OCI-LY7 (cell line): ENCODE results near the gene ANKRD44. TPM values are rescaled to one million over a fixed set of nuclear protein-coding genes. Genes with fewer than 3 reads are reported as not detected.
A peak's percentile ranks its signal among the peaks of the same experiment; 100 is the strongest.

ENCODE experiments used
- BruUV-seq: library from RNA; stranded (reverse); fragments of 400-500 nt; replicated peaks from 2 replicates; lab custom pipeline; 2021; lab: Mats Ljungman, UMichigan
- CTCF ChIA-PET: fragments of 300-600 bp; sonication (Branson Sonifier 250); formaldehyde crosslinking; loops from one replicate; lab custom pipeline; 2022; ENCODE audit warnings: antibody characterized with exemption; ENCODE audit not compliant: unreplicated experiment; lab: Charles Lee
- POLR2A ChIA-PET: fragments of 300-600 bp; sonication (Branson Sonifier 250); formaldehyde crosslinking; loops from one replicate; lab custom pipeline; 2022; ENCODE audit warnings: antibody characterized with exemption; lab: Charles Lee
- DNase-seq: peaks from one replicate; pipeline ENCODE4 v3.0.0-alpha.2; 2015; ENCODE audit warnings: low spot score
- H2AFZ ChIP-seq: fragments of 200-600 bp; sonication (generic), shearing (Covaris generic); 2 replicates; pipeline ENCODE4 v1.6.1; 2014; ENCODE audit warnings: mild to moderate bottlenecking, antibody characterized with exemption, low read length, moderate library complexity
- H3K27ac ChIP-seq: fragments of 200-600 bp; sonication (generic); 2 replicates; pipeline ENCODE4 v1.5.1; 2014; ENCODE audit warnings: mixed run types, low read depth, mild to moderate bottlenecking, moderate library complexity, low read length, inconsistent platforms; ENCODE audit not compliant: poor library complexity, severe bottlenecking
- H3K36me3 ChIP-seq: fragments of 200-600 bp; sonication (generic); 2 replicates; pipeline ENCODE4 v1.6.1; 2014; ENCODE audit warnings: mild to moderate bottlenecking, antibody characterized with exemption, low read length, moderate library complexity, mixed read lengths; ENCODE audit not compliant: insufficient read depth
- H3K4me1 ChIP-seq: fragments of 200-600 bp; sonication (generic); 2 replicates; pipeline ENCODE4 v1.5.1; 2014; ENCODE audit warnings: mild to moderate bottlenecking, low read length; ENCODE audit not compliant: insufficient read depth, poor library complexity, severe bottlenecking
- H3K4me2 ChIP-seq: fragments of 200-600 bp; sonication (generic); 2 replicates; pipeline ENCODE4 v1.6.1; 2014; ENCODE audit warnings: mild to moderate bottlenecking, low read length
- H3K4me3 ChIP-seq: fragments of 200-600 bp; sonication (generic); 2 replicates; pipeline ENCODE4 v1.5.1; 2014; ENCODE audit warnings: mild to moderate bottlenecking, low read depth, low read length; ENCODE audit not compliant: poor library complexity, severe bottlenecking
- H3K79me2 ChIP-seq: fragments of 200-600 bp; sonication (generic); 2 replicates; pipeline ENCODE4 v1.6.1; 2016; ENCODE audit warnings: low read depth, mild to moderate bottlenecking, low read length, moderate library complexity, mixed read lengths; ENCODE audit not compliant: insufficient read depth
- H3K9me2 ChIP-seq: fragments of 200-600 bp; sonication (generic); 2 replicates; pipeline ENCODE4 v1.6.1; 2016; ENCODE audit warnings: mild to moderate bottlenecking, low read length, mixed read lengths; ENCODE audit not compliant: insufficient read depth
- H3K9me3 ChIP-seq: fragments of 200-600 bp; sonication (generic); 2 replicates; pipeline ENCODE4 v1.6.1; 2014; ENCODE audit warnings: mild to moderate bottlenecking, mixed run types, low read length, mixed read lengths
- H4K20me1 ChIP-seq: fragments of 200-600 bp; sonication (generic); 2 replicates; pipeline ENCODE4 v1.6.1; 2014; ENCODE audit warnings: mild to moderate bottlenecking, antibody characterized with exemption, low read length, moderate library complexity, mixed read lengths; ENCODE audit not compliant: insufficient read depth
- CTCF ChIP-seq: fragments of 200-600 bp; sonication (generic); conservative IDR thresholded peaks from 2 replicates; pipeline ENCODE4 v1.5.1; 2014; ENCODE audit warnings: mild to moderate bottlenecking, antibody characterized with exemption, low read length, moderate library complexity, mixed read lengths
- EZH2phosphoT487 ChIP-seq: fragments of 200-600 bp; sonication (generic); IDR thresholded peaks from 2 replicates; pipeline ENCODE4 v1.6.1; 2018; ENCODE audit warnings: low read depth, borderline replicate concordance, mild to moderate bottlenecking, mixed run types, antibody characterized with exemption, low read length, moderate library complexity, mixed read lengths
- intact Hi-C: fragments of 100-400 bp; cut with micrococcal nuclease; formaldehyde crosslinking; loops from one replicate; pipeline ENCODE4 v1.10.0; 2022; ENCODE audit not compliant: unreplicated experiment
- total RNA-seq, 2 experiments: library from RNA; depleted of rRNA in 1 of 2; stranded (reverse); fragments of >200 nt in 1 of 2; shearing (Covaris generic) in 1 of 2; gene quantifications; 2 replicates each; pipeline ENCODE4 v1.2.3, GENCODE V29; 2014 to 2022

The ANKRD44 gene
- total RNA-seq, 2 experiments from 2014 or later: 69.4 to 73.7 TPM

- Histone ChIP-seq H3K9me2 (no peaks in the 10 kb centered on the region), H3K79me2 (no peaks in the 10 kb centered on the region), H2AFZ (no peak overlapping the region), H3K9me3 (0 out of 2 replicates have a peak, but pooled peaks cover 8% of the 10 kb centered on the region), H3K36me3 (no peaks in the 10 kb centered on the region), H3K4me2 (no peak overlapping the region), H3K27ac (no peak overlapping the region), H3K4me3 (no peak overlapping the region), H3K4me1 (no peaks in the 10 kb centered on the region), H4K20me1 (no peaks in the 10 kb centered on the region)
- TF ChIP-seq CTCF: no peak
- TF ChIP-seq EZH2phosphoT487: no peak
- DNase-seq: no peak
- intact Hi-C loops: no loop called here
- ChIA-PET POLR2A (no interaction called here), CTCF (no interaction called here)
- BruUV-seq: no TSS peak
Observed at GRCh38 chr2:197332641-197333040, 22.1 kb upstream of the ANKRD44 start.

GRCh38 chr2:197328461-197328860 lies 17.9 kb upstream of the ANKRD44 start:
- Histone ChIP-seq H3K27ac (no peak overlapping the region), H3K4me3 (no peak overlapping the region), H3K4me2 (no peak overlapping the region), H3K79me2 (no peaks in the 10 kb centered on the region), H3K4me1 (peaks cover 4% of the 10 kb centered on the region), H3K9me3 (0 out of 2 replicates have a peak, but pooled peaks cover 8% of the 10 kb centered on the region), H2AFZ (no peak overlapping the region), H3K36me3 (no peaks in the 10 kb centered on the region), H4K20me1 (no peaks in the 10 kb centered on the region), H3K9me2 (no peaks in the 10 kb centered on the region)
- intact Hi-C loops: loop anchor here (5.0 kb wide), 1 partner anchor 39 kb away; no protein-coding TSS in a partner anchor
- TF ChIP-seq CTCF (no peak), EZH2phosphoT487 (no peak)
- POLR2A ChIA-PET: interaction anchor here (0.5 to 3.4 kb wide), 7 partner anchors 9 to 406 kb away, joined by 3 to 9 read pairs (median 3); no protein-coding TSS in a partner anchor
- CTCF ChIA-PET: interaction anchor here (0.6 kb wide), 1 partner anchor 18 kb away, joined by 3 read pairs; no protein-coding TSS in a partner anchor
- no TSS peak for BruUV-seq
- no peak for DNase-seq

- H3K9me3 ChIP-seq: 0 out of 2 replicates have a peak, but pooled peaks cover 8% of the 10 kb centered on the region
- no peak overlapping the region for H3K4me3 ChIP-seq
- no peaks in the 10 kb centered on the region for H3K79me2 ChIP-seq
- intact Hi-C loops: loop anchor here (5.0 kb wide), 1 partner anchor 40 kb away; no protein-coding TSS in a partner anchor
- no peaks in the 10 kb centered on the region for H3K9me2 ChIP-seq
- no peak for TF ChIP-seq EZH2phosphoT487
- TF ChIP-seq CTCF: no peak
- H4K20me1 ChIP-seq: no peaks in the 10 kb centered on the region
- DNase-seq: no peak
- H3K36me3 ChIP-seq: no peaks in the 10 kb centered on the region
- peaks cover 8% of the 10 kb centered on the region for H3K4me1 ChIP-seq
- ChIA-PET POLR2A (interaction anchor here (0.5 to 3.4 kb wide), 4 partner anchors 8 to 405 kb away, joined by 3 to 9 read pairs (median 4); no protein-coding TSS in a partner anchor), CTCF (interaction anchor here (1.2 kb wide), 1 partner anchor 153 kb away, joined by 3 read pairs; no protein-coding TSS in a partner anchor)
- BruUV-seq: no TSS peak
- no peak overlapping the region for H3K27ac ChIP-seq
- H3K4me2 ChIP-seq: no peak overlapping the region
- H2AFZ ChIP-seq: peak overlapping the region; percentile 62; the same call in 1 of the 2 replicates
Observed at GRCh38 chr2:197327472-197328098, 17.0 kb upstream of the ANKRD44 start.
